Kidney (tissue), 14 donors: ENCODE results near the gene PFKFB2. TPM values are rescaled to one million over a fixed set of nuclear protein-coding genes. Genes with fewer than 3 reads are reported as not detected.

Experiments
- DNase-seq, 5 donors: peaks; one replicate each; pipeline ENCODE4 v3.0.0-alpha.2; 2013 to 2020
- FAIRE-seq: peaks from 2 replicates; lab custom pipeline; 2012; peaks lifted over from hg19 to GRCh38; lab: Jason Lieb, UNC
- H3K27ac ChIP-seq, 2 donors: one replicate each; pipeline ENCODE4 v1.7.0; 2013; ENCODE audit warnings: low read depth in 2 of 2, low read length in 2 of 2, inconsistent platforms in 1 of 2
- H3K27me3 ChIP-seq: one replicate; pipeline ENCODE4 v1.7.1; 2013; ENCODE audit warnings: low read length, inconsistent platforms; ENCODE audit not compliant: control insufficient read depth, insufficient read depth
- H3K36me3 ChIP-seq, 3 donors: one replicate each; pipeline versions ENCODE4 v1.7.0 to v1.7.1; 2013; ENCODE audit warnings: low read length in 3 of 3, control low read depth in 1 of 3, inconsistent platforms in 1 of 3; ENCODE audit not compliant: insufficient read depth in 3 of 3, control insufficient read depth in 2 of 3
- H3K4me1 ChIP-seq, 3 donors: one replicate each; pipeline versions ENCODE4 v1.7.0 to v1.7.1; 2013; ENCODE audit warnings: low read length in 3 of 3, inconsistent platforms in 1 of 3, low read depth in 1 of 3; ENCODE audit not compliant: control insufficient read depth in 2 of 3, insufficient read depth in 2 of 3
- H3K4me3 ChIP-seq, 3 donors: one replicate each; pipeline versions ENCODE4 v1.7.0 to v1.8.1; 2013; ENCODE audit warnings: low read length in 3 of 3, control low read depth in 1 of 3, inconsistent platforms in 1 of 3
- H3K9ac ChIP-seq, 3 donors: one replicate each; pipeline versions ENCODE4 v1.7.0 to v1.7.1; 2013; ENCODE audit warnings: low read length in 3 of 3, control low read depth in 1 of 3, inconsistent platforms in 1 of 3
- H3K9me3 ChIP-seq, 3 donors: one replicate each; pipeline versions ENCODE4 v1.7.0 to v1.7.1; 2013; ENCODE audit warnings: low read length in 3 of 3, control low read depth in 1 of 3, inconsistent platforms in 1 of 3; ENCODE audit not compliant: control insufficient read depth in 2 of 3, insufficient read depth in 1 of 3
- CTCF ChIP-seq: IDR thresholded peaks from 3 replicates; pipeline ENCODE4 v1.5.1; 2012; ENCODE audit warnings: mild to moderate bottlenecking, moderate library complexity, borderline replicate concordance; ENCODE audit not compliant: insufficient read depth; ENCODE audit errors: extremely low read depth
- intact Hi-C: fragments of 100-400 bp; cut with DNase I; formaldehyde crosslinking; loops from one replicate; pipeline ENCODE4 v1.11.1; 2022
- polyA plus RNA-seq: library from polyadenylated mRNA; stranded (reverse); fragments of 350-450 nt; fragmentation: Illumina TruSeq; extraction: RNeasy Lipid Tissue Mini Kit (QIAGEN cat#74804); gene quantifications from one replicate; pipeline ENCODE4 v1.2.3, GENCODE V29; 2014; ENCODE audit warnings: low read depth, low replicate concordance; ENCODE audit not compliant: insufficient read depth
- total RNA-seq: library from RNA; stranded (reverse); fragmentation: NEBNext Ultra II Directional; extraction: Animal tissue kit (Norgen Biotek cat#: 25700); gene quantifications from one replicate; pipeline ENCODE4 v1.2.1, GENCODE V29; 2021
- donor health status: control.
- donor health status: control.
- donor health status: control.
- donor health status: control.
- donor health status: control.
- donor health status: DM: yes; HTN: yes; CAD: no.
- donor health status: Normal renal cell carcinoma (clear cell type).

Gene PFKFB2
- total and polyA plus RNA-seq, 2 donors from 2014 or later: 20.6 to 21.7 TPM

GRCh38 chr1:207009945-207010344 is 43.1 kb upstream of the PFKFB2 start:
- H3K36me3 ChIP-seq: no peaks in the 10 kb centered on the region
- no peak overlapping the region for H3K27ac ChIP-seq
- peaks cover 0 to 23% (median 13%) of the 10 kb centered on the region in 3 donors for H3K4me1 ChIP-seq
- no peak for DNase-seq
- H3K4me3 ChIP-seq: no peak overlapping the region
- no peak for FAIRE-seq
- H3K9ac ChIP-seq: no peak overlapping the region
- TF ChIP-seq CTCF: no peak
- intact Hi-C loops: no loop called here
- H3K9me3 ChIP-seq: no peaks in the 10 kb centered on the region
- no peaks in the 10 kb centered on the region for H3K27me3 ChIP-seq

GRCh38 chr1:207010726-207011125 is 42.3 kb upstream of the PFKFB2 start:
- DNase-seq (no peak), FAIRE-seq (no peak)
- Histone ChIP-seq H3K9me3 (no peaks in the 10 kb centered on the region), H3K27me3 (no peaks in the 10 kb centered on the region), H3K4me1 (peaks cover 0 to 20% (median 6%) of the 10 kb centered on the region in 3 donors), H3K9ac (no peak overlapping the region), H3K4me3 (no peak overlapping the region), H3K27ac (no peak overlapping the region), H3K36me3 (no peaks in the 10 kb centered on the region)
- intact Hi-C loops: no loop called here
- TF ChIP-seq CTCF: no peak

GRCh38 chr1:207013321-207014085 is 39.6 kb upstream of the PFKFB2 start:
- H3K27ac ChIP-seq: no peak overlapping the region
- H3K36me3 ChIP-seq: no peaks in the 10 kb centered on the region
- TF ChIP-seq CTCF: no peak
- H3K9ac ChIP-seq: no peak overlapping the region
- no peak overlapping the region for H3K4me3 ChIP-seq
- no peaks in the 10 kb centered on the region for H3K9me3 ChIP-seq
- FAIRE-seq: no peak
- no peak for DNase-seq
- H3K27me3 ChIP-seq: no peaks in the 10 kb centered on the region
- intact Hi-C loops: no loop called here
- peaks cover 0 to 9% (median 5%) of the 10 kb centered on the region in 3 donors for H3K4me1 ChIP-seq
